Measurements from ENCODE around the gene TBC1D30.

The TBC1D30 gene

DNA sequence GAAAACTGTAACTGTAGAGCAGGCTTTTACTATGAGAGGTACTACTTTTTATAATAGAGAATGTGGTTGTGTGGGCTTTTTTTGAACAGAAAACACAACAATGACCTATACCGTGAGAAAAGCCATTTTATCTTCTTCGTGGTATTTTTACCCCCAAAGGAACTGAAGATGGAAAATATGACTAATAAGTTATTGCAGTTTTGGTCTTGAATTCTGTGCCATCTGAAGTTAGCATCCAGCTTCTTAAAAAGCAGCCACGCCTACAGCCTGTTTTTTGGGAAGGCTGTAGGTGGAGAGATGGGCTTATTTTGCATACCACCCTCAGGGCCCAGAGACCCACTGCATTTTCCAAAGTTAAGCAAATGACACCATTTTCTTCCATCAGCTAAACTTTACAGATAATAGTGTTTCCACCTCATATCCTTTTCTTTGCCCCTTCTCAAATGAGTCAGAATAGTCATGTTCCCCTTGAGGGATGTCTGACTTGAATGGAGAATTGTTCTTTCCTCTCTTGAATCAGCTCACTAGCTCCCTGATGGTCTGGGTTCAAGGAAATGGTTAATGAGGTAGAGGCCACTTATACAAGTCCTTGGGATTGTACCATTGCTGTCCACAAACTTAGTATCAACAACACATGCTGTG, 53.0 kb downstream of the TBC1D30 start:
- H3K27ac ChIP-seq (ENCODE audit: low read length), result no peak overlapping the region
- no peaks in the 10 kb centered on the region for H3K27me3 ChIP-seq (ENCODE audit: insufficient read depth, low read length)
- no peak overlapping the region for H3K9ac ChIP-seq (ENCODE audit: low read depth, low read length)
- no peak overlapping the region for H3K4me3 ChIP-seq (ENCODE audit: low read length)
- no peaks in the 10 kb centered on the region for H3K9me3 ChIP-seq (ENCODE audit: insufficient read depth, low read depth, low read length)
- H3K4me1 ChIP-seq (ENCODE audit: insufficient read depth, low read length), result no peaks in the 10 kb centered on the region
- H3K36me3 ChIP-seq (ENCODE audit: insufficient read depth, low read depth, low read length), result no peaks in the 10 kb centered on the region

DNA sequence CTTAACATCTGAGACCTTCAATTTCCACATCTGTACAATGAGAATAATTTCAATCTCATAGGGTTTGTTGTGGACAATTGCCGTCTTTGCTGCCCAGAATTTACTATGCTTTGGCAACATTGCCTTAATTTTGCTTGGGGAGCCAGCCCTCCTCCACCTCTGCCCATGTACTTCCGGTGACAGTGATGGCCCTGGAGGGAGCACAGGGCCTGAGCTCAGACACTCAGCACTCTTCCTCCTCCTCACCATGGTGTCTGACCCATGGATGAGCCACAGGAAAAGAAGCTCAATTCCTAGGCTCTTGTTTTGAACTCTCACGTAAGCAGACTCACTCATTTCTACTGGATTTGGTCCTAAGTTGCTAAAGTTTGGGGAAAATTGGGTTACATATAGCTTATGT, 58.2 kb downstream of the TBC1D30 start:
- no peak overlapping the region for H3K4me3 ChIP-seq (ENCODE audit: low read length)
- no peak overlapping the region for H3K27ac ChIP-seq (ENCODE audit: low read length)
- H3K9ac ChIP-seq (ENCODE audit: low read depth, low read length), result no peak overlapping the region
- no peaks in the 10 kb centered on the region for H3K36me3 ChIP-seq (ENCODE audit: insufficient read depth, low read depth, low read length)
- no peaks in the 10 kb centered on the region for H3K27me3 ChIP-seq (ENCODE audit: insufficient read depth, low read length)
- H3K9me3 ChIP-seq (ENCODE audit: insufficient read depth, low read depth, low read length), result no peaks in the 10 kb centered on the region
- H3K4me1 ChIP-seq (ENCODE audit: insufficient read depth, low read length), result 0 out of 2 replicates have a peak, but pooled peaks cover 3% of the 10 kb centered on the region

DNA sequence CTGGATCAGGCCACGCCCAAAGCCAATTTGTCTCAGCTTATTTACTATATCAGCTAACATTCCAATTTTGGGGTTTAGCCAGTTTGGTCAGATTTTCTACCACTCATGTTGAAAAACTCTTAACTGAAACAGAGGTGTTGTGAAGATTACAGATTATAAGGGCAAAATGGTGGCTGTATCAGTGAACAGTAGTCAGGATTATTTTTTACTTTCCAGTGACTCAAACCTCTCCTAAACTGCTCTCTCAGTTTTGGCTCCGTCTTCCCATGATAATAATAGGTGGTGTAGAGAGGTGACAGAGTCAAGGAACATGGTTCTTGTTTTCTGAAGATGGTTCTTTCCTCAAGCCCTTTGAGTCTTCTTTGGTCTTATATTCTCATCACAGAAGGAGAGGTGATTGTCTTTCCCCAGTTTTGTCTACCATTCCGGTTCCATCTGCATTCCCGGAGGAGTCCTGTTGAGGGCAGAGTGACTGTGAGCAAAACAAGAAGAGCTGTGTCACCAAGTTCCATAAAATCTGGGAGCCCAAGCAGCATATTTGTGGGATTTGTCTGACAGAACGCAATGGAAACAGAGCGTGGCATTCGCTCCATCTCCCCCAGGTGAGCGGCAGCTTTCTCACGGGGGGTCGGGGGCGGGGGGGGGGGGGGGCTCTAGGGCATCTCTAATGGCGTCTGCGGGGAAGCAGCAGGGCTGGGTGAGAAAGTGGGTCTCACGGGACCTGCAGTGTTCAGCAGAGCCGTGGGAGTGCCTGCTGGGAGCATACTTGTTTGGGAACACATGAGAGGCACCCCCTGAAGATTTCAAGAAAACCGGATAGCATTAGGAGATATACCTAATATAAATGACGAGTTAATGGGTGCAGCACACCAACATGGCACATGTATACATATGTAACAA, 59.1 kb downstream of the TBC1D30 start:
- H3K36me3 ChIP-seq (ENCODE audit: insufficient read depth, low read depth, low read length), result no peaks in the 10 kb centered on the region
- no peak overlapping the region for H3K9ac ChIP-seq (ENCODE audit: low read depth, low read length)

DNA sequence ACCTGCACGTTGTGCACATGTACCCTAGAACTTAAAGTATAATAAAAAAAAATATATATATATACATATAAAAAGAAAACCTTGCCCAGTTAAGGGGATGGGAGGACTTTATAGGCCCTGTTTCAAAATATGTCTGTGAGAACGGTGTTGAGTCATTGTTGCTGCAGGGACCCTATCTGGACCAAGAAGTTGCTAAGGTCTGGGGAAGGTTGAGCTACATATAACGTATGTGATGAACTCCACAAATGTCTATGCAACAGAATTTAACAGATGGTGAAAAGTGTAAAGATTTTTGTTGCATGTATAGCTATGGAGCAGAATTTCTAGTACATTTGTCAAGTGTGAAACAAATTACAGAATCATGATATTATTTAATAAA, 59.7 kb downstream of the TBC1D30 start:
- no peak overlapping the region for H3K9ac ChIP-seq (ENCODE audit: low read depth, low read length)
- H3K9me3 ChIP-seq (ENCODE audit: insufficient read depth, low read depth, low read length), result no peaks in the 10 kb centered on the region
- H3K4me3 ChIP-seq (ENCODE audit: low read length), result no peak overlapping the region
- H3K4me1 ChIP-seq (ENCODE audit: insufficient read depth, low read length), result peaks cover 8% of the 10 kb centered on the region; the same call in 1 of the 2 replicates
- H3K36me3 ChIP-seq (ENCODE audit: insufficient read depth, low read depth, low read length), result no peaks in the 10 kb centered on the region
- H3K27ac ChIP-seq (ENCODE audit: low read length), result no peak overlapping the region
- no peaks in the 10 kb centered on the region; the same call in 1 of the 2 replicates for H3K27me3 ChIP-seq (ENCODE audit: insufficient read depth, low read length)

More for the DNA sequence above, 59.1 kb downstream of the TBC1D30 start:
- Histone ChIP-seq H3K27me3 (ENCODE audit: insufficient read depth, low read length) (no peaks in the 10 kb centered on the region; the same call in 1 of the 2 replicates), H3K4me3 (ENCODE audit: low read length) (no peak overlapping the region), H3K9me3 (ENCODE audit: insufficient read depth, low read depth, low read length) (no peaks in the 10 kb centered on the region), H3K4me1 (ENCODE audit: insufficient read depth, low read length) (0 out of 2 replicates have a peak, but pooled peaks cover 3% of the 10 kb centered on the region), H3K27ac (ENCODE audit: low read length) (no peak overlapping the region)

DNA sequence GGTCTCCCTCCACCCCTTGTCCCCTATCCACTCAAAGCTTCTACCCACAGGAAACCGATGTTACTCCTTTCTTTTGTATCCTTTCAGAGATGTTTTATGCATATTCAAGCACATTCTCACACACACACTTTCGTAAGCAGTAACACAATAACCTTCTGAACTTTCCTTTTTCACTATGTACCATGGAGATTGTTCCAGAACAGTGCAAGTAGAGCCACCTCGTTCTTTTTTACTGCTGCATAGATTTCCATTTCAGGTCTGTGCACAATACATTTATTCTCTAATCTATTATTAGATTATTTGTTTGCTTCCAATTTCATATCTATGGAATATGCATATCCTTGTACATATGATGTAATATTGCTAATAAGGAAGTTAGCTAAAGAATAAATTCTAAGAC, 60.3 kb downstream of the TBC1D30 start:
- no peaks in the 10 kb centered on the region for H3K9me3 ChIP-seq (ENCODE audit: insufficient read depth, low read depth, low read length)
- H3K36me3 ChIP-seq (ENCODE audit: insufficient read depth, low read depth, low read length), result no peaks in the 10 kb centered on the region
- peaks cover 14% of the 10 kb centered on the region for H3K4me1 ChIP-seq (ENCODE audit: insufficient read depth, low read length)
- no peaks in the 10 kb centered on the region; the same call in 1 of the 2 replicates for H3K27me3 ChIP-seq (ENCODE audit: insufficient read depth, low read length)
- no peak overlapping the region for H3K27ac ChIP-seq (ENCODE audit: low read length)
- no peak overlapping the region for H3K9ac ChIP-seq (ENCODE audit: low read depth, low read length)
- H3K4me3 ChIP-seq (ENCODE audit: low read length), result no peak overlapping the region

DNA sequence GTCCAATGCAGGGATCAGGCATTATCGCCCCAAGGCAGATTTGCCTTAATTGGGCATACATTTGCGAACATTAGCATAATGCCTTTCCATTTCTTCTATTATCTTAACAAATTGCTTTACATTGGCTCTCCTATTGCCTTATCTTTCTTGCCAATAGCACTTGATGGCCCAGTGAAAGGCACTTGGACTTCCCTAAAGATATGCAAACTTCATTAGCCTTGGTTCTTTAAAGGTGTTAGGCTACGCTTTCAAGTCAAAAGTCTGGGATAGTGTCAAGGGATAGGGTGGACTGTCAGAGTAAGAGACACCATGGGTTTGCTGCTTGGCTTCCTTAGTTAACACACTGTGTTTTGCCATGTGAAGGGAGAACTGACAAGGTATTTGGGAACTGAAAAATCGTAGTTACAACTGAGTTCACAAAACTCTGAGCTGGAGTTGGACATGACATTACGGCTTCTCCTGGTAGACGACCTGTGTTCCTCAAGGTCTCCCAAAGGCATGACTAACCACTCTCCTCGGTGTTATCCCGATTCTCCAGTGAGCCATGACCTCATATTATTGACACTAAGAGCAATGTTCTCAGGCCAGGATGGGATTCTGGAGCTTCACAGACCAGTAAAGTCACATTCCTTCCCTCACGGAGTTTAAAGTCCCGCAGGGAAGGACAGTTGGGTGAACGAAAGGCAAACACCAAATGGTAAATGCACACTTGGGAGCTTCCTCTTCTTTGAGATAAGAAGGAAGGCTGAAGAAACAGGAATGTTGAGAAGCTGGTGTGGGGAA, 65.2 kb downstream of the TBC1D30 start:
- H3K9ac ChIP-seq (ENCODE audit: low read depth, low read length), result no peak overlapping the region

DNA sequence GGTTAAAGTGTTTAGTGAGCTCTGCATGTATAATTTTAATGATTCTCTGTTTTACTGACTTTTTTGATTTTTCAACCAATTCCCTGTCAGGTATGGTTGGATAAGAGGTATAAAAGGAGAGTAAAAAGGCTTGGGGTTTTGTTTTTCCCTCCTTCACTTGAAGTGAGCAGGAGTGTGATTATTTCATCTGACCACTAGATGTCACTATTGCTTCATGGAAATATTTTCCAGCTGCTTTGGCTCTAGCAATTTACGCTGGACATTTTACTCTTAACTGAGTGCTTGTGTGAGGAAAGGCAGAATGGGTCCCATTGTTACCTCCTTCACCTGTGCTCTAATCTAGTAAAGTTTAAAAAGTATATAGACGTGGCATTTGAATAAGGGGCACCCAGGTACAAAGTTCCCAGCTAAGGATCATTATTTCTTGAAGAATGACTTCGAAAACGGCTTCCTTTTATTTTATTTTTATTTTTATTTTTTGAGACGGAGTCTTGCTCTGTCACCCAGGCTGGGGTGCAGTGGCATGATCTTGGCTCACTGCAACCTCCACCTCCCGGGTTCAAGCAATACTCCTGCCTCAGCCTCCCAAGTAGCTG, 66.5 kb downstream of the TBC1D30 start:
- H3K4me1 ChIP-seq (ENCODE audit: insufficient read depth, low read length), result peaks cover 20% of the 10 kb centered on the region
- no peaks in the 10 kb centered on the region; the same call in 1 of the 2 replicates for H3K27me3 ChIP-seq (ENCODE audit: insufficient read depth, low read length)
- no peak overlapping the region for H3K9ac ChIP-seq (ENCODE audit: low read depth, low read length)
- H3K9me3 ChIP-seq (ENCODE audit: insufficient read depth, low read depth, low read length), result no peaks in the 10 kb centered on the region
- no peaks in the 10 kb centered on the region for H3K36me3 ChIP-seq (ENCODE audit: insufficient read depth, low read depth, low read length)
- no peak overlapping the region for H3K4me3 ChIP-seq (ENCODE audit: low read length)
- H3K27ac ChIP-seq (ENCODE audit: low read length), result no peak overlapping the region

More for the DNA sequence above, 65.2 kb downstream of the TBC1D30 start:
- Histone ChIP-seq H3K9me3 (ENCODE audit: insufficient read depth, low read depth, low read length) (no peaks in the 10 kb centered on the region), H3K36me3 (ENCODE audit: insufficient read depth, low read depth, low read length) (no peaks in the 10 kb centered on the region), H3K4me1 (ENCODE audit: insufficient read depth, low read length) (peaks cover 20% of the 10 kb centered on the region), H3K27ac (ENCODE audit: low read length) (no peak overlapping the region), H3K27me3 (ENCODE audit: insufficient read depth, low read length) (no peaks in the 10 kb centered on the region; the same call in 1 of the 2 replicates), H3K4me3 (ENCODE audit: low read length) (no peak overlapping the region; the same call in 1 of the 2 replicates)

DNA sequence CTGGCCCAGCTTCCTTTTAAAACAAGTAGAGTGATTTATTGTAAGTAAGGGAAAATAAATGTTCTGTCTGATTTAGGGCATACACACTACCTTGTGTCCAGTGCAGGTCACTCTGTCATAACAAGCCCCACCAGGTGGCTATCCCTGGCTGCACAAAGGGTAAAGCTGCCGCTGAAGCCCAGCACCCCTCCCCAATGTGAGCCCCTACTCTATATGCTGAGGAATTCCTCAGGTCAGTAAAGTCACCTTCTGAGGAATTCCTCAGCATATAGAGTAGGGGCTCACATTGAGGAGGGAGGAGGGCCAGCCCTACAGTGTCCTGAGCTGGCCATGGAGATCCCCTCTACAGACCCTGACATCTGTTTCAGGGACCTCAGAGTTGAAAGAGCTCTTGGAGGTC, 67.2 kb downstream of the TBC1D30 start:
- Histone ChIP-seq H3K4me1 (ENCODE audit: insufficient read depth, low read length) (peaks cover 20% of the 10 kb centered on the region), H3K36me3 (ENCODE audit: insufficient read depth, low read depth, low read length) (no peaks in the 10 kb centered on the region), H3K9me3 (ENCODE audit: insufficient read depth, low read depth, low read length) (no peaks in the 10 kb centered on the region), H3K27me3 (ENCODE audit: insufficient read depth, low read length) (no peaks in the 10 kb centered on the region; the same call in 1 of the 2 replicates), H3K9ac (ENCODE audit: low read depth, low read length) (no peak overlapping the region), H3K4me3 (ENCODE audit: low read length) (no peak overlapping the region), H3K27ac (ENCODE audit: low read length) (no peak overlapping the region)

DNA sequence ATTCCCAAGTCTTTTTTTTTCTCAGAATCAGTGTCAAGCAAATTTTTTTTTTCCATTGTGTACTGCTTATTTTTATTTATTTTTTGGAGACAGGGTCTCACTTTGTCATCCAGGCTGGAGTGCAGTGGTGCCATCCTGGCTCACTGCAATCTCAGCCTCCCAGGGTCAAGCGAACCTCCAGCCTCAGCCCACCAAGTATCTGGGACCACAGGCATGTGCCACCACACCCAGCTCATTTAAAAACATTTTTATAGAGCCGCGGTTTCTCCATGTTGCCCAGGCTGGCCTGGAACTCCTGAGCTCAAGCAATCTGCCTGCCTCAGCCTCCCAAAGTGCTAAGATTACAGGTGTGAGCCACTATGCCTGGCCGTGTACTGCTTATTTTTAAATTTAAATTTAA, 68.1 kb downstream of the TBC1D30 start:
- Histone ChIP-seq H3K9me3 (ENCODE audit: insufficient read depth, low read depth, low read length) (no peaks in the 10 kb centered on the region), H3K9ac (ENCODE audit: low read depth, low read length) (no peak overlapping the region), H3K27ac (ENCODE audit: low read length) (no peak overlapping the region), H3K4me1 (ENCODE audit: insufficient read depth, low read length) (peaks cover 20% of the 10 kb centered on the region), H3K36me3 (ENCODE audit: insufficient read depth, low read depth, low read length) (no peaks in the 10 kb centered on the region), H3K4me3 (ENCODE audit: low read length) (no peak overlapping the region), H3K27me3 (ENCODE audit: insufficient read depth, low read length) (no peaks in the 10 kb centered on the region; the same call in 1 of the 2 replicates)

DNA sequence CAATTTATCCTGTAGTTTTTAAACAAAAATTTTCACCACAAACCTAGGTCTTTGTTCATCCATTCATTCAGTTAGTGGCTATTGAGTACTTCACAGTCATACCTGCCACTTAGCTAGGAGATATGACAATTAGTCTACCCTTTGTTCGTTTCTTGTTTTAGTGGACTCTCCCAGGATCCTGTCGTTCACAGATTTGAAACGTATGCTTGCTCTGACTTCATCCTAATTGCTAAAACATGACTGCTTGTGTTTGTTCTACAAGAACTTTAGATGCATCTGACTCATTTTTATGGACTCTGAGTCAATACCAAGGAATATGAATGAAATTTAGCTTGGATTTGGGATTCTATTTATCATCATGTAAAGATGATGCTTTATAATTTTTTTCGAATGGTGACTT, 69.5 kb downstream of the TBC1D30 start:
- peaks cover 17% of the 10 kb centered on the region for H3K4me1 ChIP-seq (ENCODE audit: insufficient read depth, low read length)
- no peak overlapping the region for H3K9ac ChIP-seq (ENCODE audit: low read depth, low read length)
- no peaks in the 10 kb centered on the region for H3K27me3 ChIP-seq (ENCODE audit: insufficient read depth, low read length)
- H3K9me3 ChIP-seq (ENCODE audit: insufficient read depth, low read depth, low read length), result no peaks in the 10 kb centered on the region
- no peaks in the 10 kb centered on the region for H3K36me3 ChIP-seq (ENCODE audit: insufficient read depth, low read depth, low read length)
- no peak overlapping the region for H3K27ac ChIP-seq (ENCODE audit: low read length)
- no peak overlapping the region for H3K4me3 ChIP-seq (ENCODE audit: low read length)

DNA sequence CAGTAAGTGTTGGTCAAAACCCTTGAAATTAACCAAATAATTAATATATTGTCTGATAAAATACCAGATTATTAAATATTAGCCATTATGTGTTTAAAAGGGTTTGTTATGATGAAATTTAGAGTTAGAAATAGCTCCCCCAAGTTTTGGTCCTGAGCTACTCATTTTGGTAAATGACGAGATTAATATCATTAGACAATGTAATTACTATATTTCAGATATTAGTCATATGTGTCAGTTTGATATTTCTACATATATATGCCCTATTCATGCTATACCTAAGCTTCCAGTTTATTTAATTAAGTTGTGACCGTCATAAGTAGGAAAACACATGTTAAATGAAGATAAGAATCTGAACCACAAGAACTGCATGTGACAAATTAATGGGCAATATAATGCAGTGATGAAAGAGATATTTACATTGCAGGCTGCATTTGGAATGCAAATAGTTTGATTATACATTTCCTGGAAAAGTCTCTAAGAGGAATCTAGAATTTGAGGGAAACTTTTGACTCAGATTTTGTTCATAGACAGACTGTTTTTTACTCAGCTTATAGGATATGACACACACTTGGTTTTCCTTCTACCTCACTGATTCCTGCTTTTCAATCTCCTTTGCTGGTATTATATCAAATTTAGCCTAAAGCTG, 70.5 kb downstream of the TBC1D30 start:
- Histone ChIP-seq H3K27ac (ENCODE audit: low read length) (no peak overlapping the region), H3K4me3 (ENCODE audit: low read length) (no peak overlapping the region), H3K9me3 (ENCODE audit: insufficient read depth, low read depth, low read length) (no peaks in the 10 kb centered on the region), H3K4me1 (ENCODE audit: insufficient read depth, low read length) (peaks cover 7% of the 10 kb centered on the region), H3K27me3 (ENCODE audit: insufficient read depth, low read length) (no peaks in the 10 kb centered on the region), H3K9ac (ENCODE audit: low read depth, low read length) (no peak overlapping the region), H3K36me3 (ENCODE audit: insufficient read depth, low read depth, low read length) (no peaks in the 10 kb centered on the region)
